Measurements from ENCODE around the gene TSPY1. TPM values are rescaled to one million over a fixed set of nuclear protein-coding genes. Genes with fewer than 3 reads are reported as not detected.
"Not testable (repeated sequence)": the region's sequence is repeated elsewhere in the genome, so short reads cannot be mapped to it uniquely, and the experiment has no call there.

TSPY1 gene
- total RNA-seq, result not detected

GRCh38 chrY:9466655-9467054, at the start of gene TSPY1:
TSPY1 (plus strand) TSS chrY:9466955; CDS start chrY:9467001, 46 bp downstream.
- H3K4me3 ChIP-seq; H3K9me3 ChIP-seq; H3K27ac ChIP-seq; H3K36me3 ChIP-seq; H3K4me1 ChIP-seq (ENCODE audit: control insufficient read depth in 1 of 2, low read depth in 2 of 2); ATAC-seq (ENCODE audit: insufficient number of reproducible peaks, low FRiP score, low read depth); DNase-seq (ENCODE audit: low spot score); H3K27me3 ChIP-seq (replicated peaks; ENCODE audit: insufficient read depth): not testable (repeated sequence)

GRCh38 chrY:9486967-9487366, 20.2 kb downstream of the TSPY1 start, which contains the start of gene TSPY9:
TSPY9 (plus strand) TSS chrY:9487267; CDS start chrY:9487313, 46 bp downstream.
- not testable (repeated sequence) for H3K27me3 ChIP-seq (replicated peaks; ENCODE audit: insufficient read depth); ATAC-seq (ENCODE audit: insufficient number of reproducible peaks, low FRiP score, low read depth); H3K4me3 ChIP-seq; H3K36me3 ChIP-seq; H3K9me3 ChIP-seq; H3K4me1 ChIP-seq (ENCODE audit: control insufficient read depth in 1 of 2, low read depth in 2 of 2); DNase-seq (ENCODE audit: low spot score); H3K27ac ChIP-seq

GRCh38 chrY:9504396-9504795, 37.6 kb downstream of the TSPY1 start:
- not testable (repeated sequence) for H3K4me1 ChIP-seq (ENCODE audit: control insufficient read depth in 1 of 2, low read depth in 2 of 2); H3K4me3 ChIP-seq; H3K36me3 ChIP-seq; ATAC-seq (ENCODE audit: insufficient number of reproducible peaks, low FRiP score, low read depth); H3K27ac ChIP-seq; DNase-seq (ENCODE audit: low spot score); H3K9me3 ChIP-seq; H3K27me3 ChIP-seq (replicated peaks; ENCODE audit: insufficient read depth)

GRCh38 chrY:9516287-9516686, 49.5 kb downstream of the TSPY1 start:
- H3K27ac ChIP-seq; H3K4me3 ChIP-seq; H3K4me1 ChIP-seq (ENCODE audit: control insufficient read depth in 1 of 2, low read depth in 2 of 2); H3K9me3 ChIP-seq; DNase-seq (ENCODE audit: low spot score); ATAC-seq (ENCODE audit: insufficient number of reproducible peaks, low FRiP score, low read depth); H3K27me3 ChIP-seq (replicated peaks; ENCODE audit: insufficient read depth); H3K36me3 ChIP-seq: not testable (repeated sequence)

Other genes with a start within 250 kb of the TSPY1 start
- gene TSPY4, start 129.5 kb upstream of the TSPY1 start, total RNA-seq, result not detected
- gene TSPY8, start 109.2 kb upstream of the TSPY1 start, total RNA-seq, result not detected
- not detected for gene TSPY3, start 68.5 kb upstream of the TSPY1 start, total RNA-seq
- gene TSPY9, start 20.3 kb downstream of the TSPY1 start, total RNA-seq, result not detected
- not detected for gene TSPY10, start 60.9 kb downstream of the TSPY1 start, total RNA-seq